DMS79 treated with DMSO at 0.1 percent for 48 hours (cell line): ENCODE results near the gene ROBO1.
"Not testable (repeated sequence)": the region's sequence is repeated elsewhere in the genome, so short reads cannot be mapped to it uniquely, and the experiment has no call there.

ENCODE experiments used
- DNase-seq: peaks from one replicate; lab custom pipeline; 2025; lab: John Stamatoyannopoulos, UW

ROBO1 gene

DNA sequence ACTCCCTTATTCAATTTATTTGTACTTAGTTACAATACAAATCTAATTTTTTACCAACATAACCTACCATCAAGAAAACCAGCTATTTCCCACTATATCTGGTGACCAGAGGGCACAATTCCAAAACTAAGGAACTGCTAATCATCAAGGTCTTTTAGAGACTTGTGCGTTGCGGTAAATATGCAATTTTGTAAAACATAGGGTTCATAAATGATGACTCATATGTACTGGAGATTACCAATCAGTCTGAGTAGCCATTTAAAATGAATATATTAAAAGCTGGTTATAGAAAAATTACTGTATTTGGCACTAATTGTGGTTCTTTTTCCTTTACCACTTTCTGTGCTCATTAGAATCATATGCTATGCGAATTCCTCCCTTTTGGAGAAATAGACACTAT is 859.6 kb downstream of the ROBO1 start:
- no peak for DNase-seq

GRCh38 chr3:78907367-78907766 is 860.4 kb downstream of the ROBO1 start:
- DNase-seq, result no peak

DNA sequence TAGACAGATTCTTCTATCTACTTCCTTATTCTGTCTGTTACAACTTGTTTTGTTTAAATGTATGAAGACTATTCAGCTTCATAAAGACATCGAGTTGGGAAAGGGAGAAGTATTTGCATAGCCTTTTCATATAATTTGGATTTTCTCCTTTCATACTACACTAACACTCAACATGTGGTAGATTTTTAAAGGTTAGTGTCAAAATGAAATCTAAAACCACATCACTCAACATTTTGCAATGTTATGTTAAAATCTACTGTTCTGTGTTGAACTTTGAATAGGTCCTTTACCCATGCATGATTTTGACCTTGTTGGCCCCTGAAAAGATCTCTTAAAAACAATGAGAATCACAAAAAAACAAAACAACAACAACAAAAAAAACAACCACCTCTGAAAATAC is 860.9 kb downstream of the ROBO1 start:
- DNase-seq, result no peak

DNA sequence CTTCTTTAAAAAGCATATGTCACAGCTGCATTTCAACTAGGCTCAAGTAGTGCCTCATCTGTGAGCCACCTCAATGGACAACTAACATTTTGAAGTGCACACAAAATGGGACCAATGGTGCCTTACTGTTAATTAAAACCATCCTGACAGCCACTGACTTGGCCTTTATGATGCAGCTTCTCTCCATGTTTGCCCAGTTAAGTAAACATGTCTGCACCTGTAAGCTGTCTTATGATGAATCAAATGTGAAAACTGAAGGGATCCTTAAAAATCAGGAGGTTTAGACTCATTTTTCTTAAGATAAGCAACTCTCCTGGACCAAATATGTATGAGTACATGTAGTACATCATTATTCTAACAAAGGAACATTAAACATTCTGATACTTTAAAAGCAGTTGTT is 861.6 kb downstream of the ROBO1 start:
- no peak for DNase-seq

- DNase-seq, result no peak
Measured at GRCh38 chr3:78905700-78906099, 862.1 kb downstream of the ROBO1 start.

DNA sequence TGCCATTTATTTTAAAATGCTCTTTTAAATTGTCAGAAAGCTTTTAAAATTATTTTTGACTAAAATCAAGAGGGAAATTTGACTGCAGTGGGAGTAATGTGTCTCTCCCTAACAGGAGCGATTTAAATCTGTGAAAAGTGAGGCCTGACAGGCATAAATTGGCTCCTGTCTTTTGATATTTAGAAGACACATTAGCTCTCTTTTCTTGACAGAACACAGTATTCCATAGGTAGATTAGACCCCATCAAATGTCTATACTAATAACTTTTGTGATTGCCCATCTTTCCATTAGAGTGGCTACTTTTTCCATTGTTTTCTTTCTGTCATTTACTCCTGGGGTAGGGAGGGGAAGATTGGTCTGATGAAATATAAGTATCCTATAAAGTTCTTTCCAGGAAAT is 866.3 kb downstream of the ROBO1 start:
- DNase-seq, result no peak

GRCh38 chr3:78900880-78901279 is 866.9 kb downstream of the ROBO1 start:
- no peak for DNase-seq

- no peak for DNase-seq
Measured at GRCh38 chr3:78900426-78900825, 867.4 kb downstream of the ROBO1 start.

- DNase-seq, result no peak
Measured at GRCh38 chr3:78895528-78895927, 872.3 kb downstream of the ROBO1 start.

GRCh38 chr3:78894787-78895186 is 873.0 kb downstream of the ROBO1 start:
- DNase-seq, result no peak

- DNase-seq, result no peak
Measured at GRCh38 chr3:78893161-78893560, 874.6 kb downstream of the ROBO1 start.

- no peak for DNase-seq
Measured at GRCh38 chr3:78889348-78889747, 878.5 kb downstream of the ROBO1 start.

- DNase-seq, result no peak
Measured at GRCh38 chr3:78888635-78889034, 879.2 kb downstream of the ROBO1 start.

DNA sequence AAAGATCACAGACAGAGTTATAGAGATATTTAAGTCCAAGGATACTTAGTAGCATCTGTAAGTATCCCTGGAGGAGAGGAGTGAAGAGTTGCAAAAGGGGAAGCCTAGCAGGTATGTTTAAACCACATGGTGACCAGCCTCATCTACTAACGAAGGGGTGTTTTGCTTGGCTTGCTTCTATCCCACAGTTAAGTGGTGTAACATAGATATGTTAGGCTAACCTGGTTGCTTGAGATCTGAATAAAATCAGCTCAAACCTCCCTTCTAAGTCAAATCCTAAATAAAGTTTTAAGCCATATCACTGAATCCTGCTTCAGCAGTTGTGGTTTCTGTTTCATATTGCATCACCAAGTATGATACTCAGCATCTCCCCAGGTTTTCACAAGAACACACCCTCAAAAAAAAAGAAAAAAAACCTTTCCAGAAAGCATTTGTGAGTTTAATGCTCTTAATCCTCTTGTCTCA is 880.2 kb downstream of the ROBO1 start:
- DNase-seq, result no peak

- no peak for DNase-seq
Measured at GRCh38 chr3:78887029-78887428, 880.8 kb downstream of the ROBO1 start.

DNA sequence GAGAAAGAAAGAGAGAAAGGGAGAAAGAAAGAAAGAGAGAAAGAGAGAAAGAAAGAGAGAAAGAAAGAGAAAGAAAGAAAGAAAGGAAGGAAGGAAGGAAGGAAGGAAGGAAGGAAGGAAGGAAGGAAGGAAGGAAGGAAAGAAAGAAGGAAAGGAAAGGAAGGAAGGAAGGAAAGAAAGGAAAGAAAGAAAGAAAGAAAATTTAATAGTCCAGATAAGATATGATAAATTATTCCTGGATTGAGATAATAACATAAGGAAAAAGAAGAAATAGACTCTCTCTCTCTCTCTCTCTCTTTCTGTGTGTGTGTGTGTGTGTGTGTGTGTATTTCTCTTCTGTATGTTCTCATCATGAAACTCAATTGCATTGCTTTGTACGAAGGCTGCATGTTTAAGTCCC is 883.2 kb downstream of the ROBO1 start:
- DNase-seq, result not testable (repeated sequence)

- no peak for DNase-seq
Measured at GRCh38 chr3:78882251-78882650, 885.5 kb downstream of the ROBO1 start.

- DNase-seq, result no peak
Measured at GRCh38 chr3:78881501-78881900, 886.3 kb downstream of the ROBO1 start.

DNA sequence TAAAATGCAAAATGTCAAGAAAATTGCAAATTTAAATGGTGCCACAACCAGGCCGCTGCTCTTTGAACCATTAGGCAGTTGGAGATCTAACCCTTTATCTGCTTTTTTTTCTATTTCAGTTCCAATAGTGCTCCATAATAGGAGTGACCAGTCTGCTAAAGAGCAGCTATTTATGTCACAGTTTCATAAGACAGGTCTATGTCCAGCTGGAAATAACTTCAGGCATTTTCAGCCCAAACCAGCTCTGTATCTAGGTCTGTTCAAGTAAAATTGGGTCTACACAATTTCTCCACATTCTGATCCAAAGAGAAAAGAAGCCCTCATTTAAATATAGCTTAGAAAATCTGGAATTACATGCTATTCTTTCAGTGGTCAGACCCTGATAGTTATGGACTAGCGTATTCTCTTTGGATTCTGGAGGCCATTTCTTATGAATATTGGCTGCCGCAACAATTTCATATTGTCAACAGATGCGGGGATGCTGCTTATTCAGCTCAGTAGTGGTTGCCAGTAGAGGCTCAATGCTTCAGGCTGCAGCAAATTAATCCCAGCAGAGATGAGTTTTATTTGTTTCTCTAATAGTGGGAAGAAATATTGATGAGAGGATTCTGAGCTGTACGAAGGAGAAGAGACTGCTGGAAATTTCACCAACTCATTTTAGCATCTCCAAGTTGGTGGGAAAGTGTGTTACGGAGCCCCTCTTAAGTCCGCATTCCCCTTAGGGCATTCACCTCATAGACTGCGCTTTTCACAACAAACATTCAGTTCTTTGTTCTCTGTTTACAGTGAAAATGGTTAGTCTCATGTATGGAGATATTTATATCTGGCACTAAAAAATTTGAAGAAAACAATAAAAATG is 887.0 kb downstream of the ROBO1 start:
- DNase-seq, result no peak

DNA sequence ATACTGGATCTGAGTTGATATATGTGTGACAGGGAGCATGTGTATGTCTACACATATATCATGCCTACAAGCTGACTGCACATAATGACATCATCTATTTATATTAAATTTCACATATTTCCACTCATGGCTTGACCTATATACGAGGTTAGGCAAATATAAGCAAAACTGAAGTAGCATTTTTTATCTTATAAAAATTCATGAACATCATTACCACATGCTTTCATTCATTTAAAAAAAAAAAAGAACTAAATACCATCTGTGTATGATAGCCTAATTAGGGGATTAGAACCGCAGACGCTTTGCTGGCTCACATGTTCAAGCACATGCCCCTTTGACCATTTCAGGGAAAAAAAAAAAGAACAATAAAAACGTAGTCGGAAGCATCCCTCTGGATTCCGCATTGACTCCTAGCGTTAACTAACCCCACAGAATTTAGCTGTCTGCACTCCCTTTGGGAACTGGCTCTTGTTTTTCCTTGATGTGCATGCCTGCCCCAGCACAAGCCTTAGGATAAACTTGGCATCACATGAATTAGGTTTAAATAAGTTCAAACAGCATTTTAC is 888.4 kb downstream of the ROBO1 start:
- no peak for DNase-seq

DNA sequence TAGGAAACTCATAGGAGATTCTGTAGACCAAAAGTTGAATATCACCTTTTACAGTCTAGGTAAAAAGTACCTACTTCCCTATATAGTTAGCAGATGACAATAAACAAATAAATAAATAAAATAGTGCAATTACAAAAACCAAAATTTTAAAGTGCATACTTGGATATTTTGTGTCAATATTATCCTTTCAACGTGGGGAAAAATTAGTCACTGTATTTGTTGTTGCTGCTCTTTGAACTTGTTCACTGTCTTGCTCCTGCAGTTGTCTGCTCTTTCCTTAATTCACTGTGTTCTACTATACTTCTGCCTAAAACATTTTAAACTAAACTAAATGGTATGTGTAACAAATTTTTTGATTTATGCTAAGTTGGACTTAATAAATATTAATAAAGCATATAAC is 889.0 kb downstream of the ROBO1 start:
- DNase-seq, result no peak

- DNase-seq, result no peak
Measured at GRCh38 chr3:78878011-78878410, 889.8 kb downstream of the ROBO1 start.

GRCh38 chr3:78875851-78876250 is 891.9 kb downstream of the ROBO1 start:
- no peak for DNase-seq

DNA sequence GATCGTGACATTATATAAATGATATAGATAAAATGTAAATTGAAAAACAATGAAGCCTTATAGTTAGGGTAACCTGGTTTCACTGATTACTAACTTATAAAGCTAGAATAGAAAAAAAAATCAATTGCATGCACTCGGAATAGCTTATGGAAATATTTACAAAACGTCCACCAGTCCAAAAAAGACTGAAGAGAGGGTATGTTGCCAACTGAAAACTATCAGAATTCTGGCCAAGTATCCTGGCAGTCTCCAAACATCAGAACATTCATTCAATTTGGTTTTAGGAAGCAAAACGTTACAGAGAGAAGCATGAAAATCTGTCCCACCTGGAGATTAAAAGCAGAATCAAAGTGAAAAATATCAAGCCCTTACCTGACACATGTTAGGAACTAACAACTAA is 892.4 kb downstream of the ROBO1 start:
- no peak for DNase-seq
